Liver (tissue), 9 donors: Measurements from ENCODE around the gene THAP11. TPM values are rescaled to one million over a fixed set of nuclear protein-coding genes. Genes with fewer than 3 reads are reported as not detected.

Source experiments
- DNase-seq: peaks from one replicate; pipeline ENCODE4 v3.0.0-alpha.2; 2017; ENCODE audit warnings: low spot score
- H3K27ac ChIP-seq, 2 donors: one replicate each; pipeline ENCODE4 v1.7.0; 2013; ENCODE audit warnings: inconsistent platforms in 2 of 2, low read length in 2 of 2, control low read depth in 1 of 2, low read depth in 1 of 2, mild to moderate bottlenecking in 1 of 2
- H3K27me3 ChIP-seq, 4 donors: one replicate each; pipeline versions ENCODE4 v1.6.1 to v1.7.0; 2013; ENCODE audit warnings: low read length in 3 of 4, inconsistent platforms in 1 of 4, mild to moderate bottlenecking in 1 of 4, moderate library complexity in 1 of 4; ENCODE audit not compliant: control insufficient read depth in 4 of 4, insufficient read depth in 4 of 4
- H3K36me3 ChIP-seq, 4 donors: one replicate each; pipeline versions ENCODE4 v1.6.1 to v1.7.0; 2013; ENCODE audit warnings: low read length in 3 of 4, mild to moderate bottlenecking in 3 of 4, low read depth in 1 of 4, moderate library complexity in 1 of 4; ENCODE audit not compliant: control insufficient read depth in 4 of 4, insufficient read depth in 3 of 4
- H3K4me1 ChIP-seq, 4 donors: one replicate each; pipeline versions ENCODE4 v1.6.1 to v1.7.0; 2013; ENCODE audit warnings: low read length in 3 of 4, mild to moderate bottlenecking in 3 of 4, moderate library complexity in 1 of 4; ENCODE audit not compliant: control insufficient read depth in 4 of 4, insufficient read depth in 4 of 4
- H3K4me3 ChIP-seq, 3 donors: one replicate each; pipeline versions ENCODE4 v1.6.1 to v1.7.0; 2013; ENCODE audit warnings: low read length in 3 of 3, control low read depth in 1 of 3, low read depth in 1 of 3, mild to moderate bottlenecking in 1 of 3
- H3K9ac ChIP-seq, 2 donors: one replicate each; pipeline ENCODE4 v1.7.0; 2013; ENCODE audit warnings: low read length in 2 of 2, mild to moderate bottlenecking in 2 of 2, moderate library complexity in 2 of 2, control low read depth in 1 of 2, low read depth in 1 of 2
- H3K9me3 ChIP-seq, 4 donors: one replicate each; pipeline versions ENCODE4 v1.6.1 to v1.7.0; 2013; ENCODE audit warnings: low read length in 3 of 4; ENCODE audit not compliant: control insufficient read depth in 4 of 4
- ATF3 ChIP-seq: IDR thresholded peaks from 2 replicates; pipeline ENCODE4 v1.6.1; 2016; ENCODE audit warnings: antibody characterized with exemption
- CTCF ChIP-seq: fragments of 150-350 bp; IDR thresholded peaks from 2 replicates; pipeline ENCODE4 v1.5.1; 2017; ENCODE audit warnings: improper control_type of control experiment, low read depth, low read length; ENCODE audit not compliant: missing input control
- FOXA2 ChIP-seq: IDR thresholded peaks from 2 replicates; pipeline ENCODE4 v1.6.1; 2016; ENCODE audit warnings: antibody characterized with exemption
- JUND ChIP-seq, 2 donors: IDR thresholded peaks; 2 replicates each; pipeline ENCODE4 v1.6.1; 2016; ENCODE audit warnings: antibody characterized with exemption in 2 of 2
- MAX ChIP-seq: IDR thresholded peaks from 2 replicates; pipeline ENCODE4 v1.6.1; 2016; ENCODE audit warnings: antibody characterized with exemption
- RAD21 ChIP-seq, 2 donors: IDR thresholded peaks; 2 replicates each; pipeline ENCODE4 v1.6.1; 2016; ENCODE audit warnings: antibody characterized with exemption in 2 of 2, mild to moderate bottlenecking in 2 of 2
- RXRA ChIP-seq, 2 donors: IDR thresholded peaks; 2 replicates each; pipeline ENCODE4 v1.6.1; 2017 to 2018; ENCODE audit warnings: antibody characterized with exemption in 2 of 2, mild to moderate bottlenecking in 1 of 2
- YY1 ChIP-seq: IDR thresholded peaks from 2 replicates; pipeline ENCODE4 v1.6.1; 2016; ENCODE audit warnings: antibody characterized with exemption, mild to moderate bottlenecking
- ZBTB33 ChIP-seq: IDR thresholded peaks from 2 replicates; pipeline ENCODE4 v1.6.1; 2016; ENCODE audit warnings: antibody characterized with exemption
- WGBS: extraction: QIAGEN DNeasy Blood & Tissue Kit; methylation state at CpG from one replicate; pipeline ENCODE4 v1.1.7; 2013; 5-methylcytosine and 5-hydroxymethylcytosine counted together
- polyA plus RNA-seq, 2 donors: library from polyadenylated mRNA; stranded (reverse) in 1 of 2; unstranded in 1 of 2; fragments of 200-250 nt in 1 of 2; fragments of >200 nt in 1 of 2; fragmentation: Nextera tagmentation in 1 of 2; extraction: Ambion mirVana in 1 of 2; gene quantifications; one replicate each; pipeline versions ENCODE4 v1.2.1 to v1.2.3, GENCODE V29; 2013 to 2015
- total RNA-seq, 2 donors: library from RNA; depleted of rRNA; stranded (reverse); fragments of >200 nt; gene quantifications; one replicate each; pipeline ENCODE4 v1.2.3, GENCODE V29; 2014
- donor health status: healthy.
- donor health status: healthy.
- donor health status: healthy.
- donor health status: healthy.
- donor health status: healthy.

THAP11 gene
- total and polyA plus RNA-seq, 4 donors = 6.7 to 19.7 (median 11.8) TPM

GRCh38 chr16:67880584-67880983 is 38.5 kb downstream of the THAP11 start:
- H3K9ac ChIP-seq = no peak overlapping the region
- WGBS = 94% methylated on average over 13 of the region's 13 CpGs
- no peak overlapping the region for H3K27ac ChIP-seq
- TF ChIP-seq RXRA (IDR thresholded peaks at IDR 0.05) (no peak), MAX (no peak), YY1 (no peak), JUND (IDR thresholded peaks at IDR 0.05) (no peak), RAD21 (IDR thresholded peaks at IDR 0.05) (no peak), FOXA2 (no peak), CTCF (no peak), ATF3 (no peak)
- DNase-seq = no peak
- peaks cover 30 to 71% (median 47%) of the 10 kb centered on the region in 4 donors for H3K36me3 ChIP-seq
- no peaks in the 10 kb centered on the region for H3K27me3 ChIP-seq
- H3K4me3 ChIP-seq = no peak overlapping the region
- H3K9me3 ChIP-seq = no peaks in the 10 kb centered on the region
- H3K4me1 ChIP-seq = peaks cover 3 to 30% (median 13%) of the 10 kb centered on the region in 4 donors

GRCh38 chr16:67881621-67882161 is 39.6 kb downstream of the THAP11 start:
- H3K36me3 ChIP-seq = peaks cover 32 to 71% (median 48%) of the 10 kb centered on the region in 4 donors
- no peak for DNase-seq
- H3K9ac ChIP-seq = no peak overlapping the region
- H3K4me3 ChIP-seq = no peak overlapping the region
- no peaks in the 10 kb centered on the region for H3K9me3 ChIP-seq
- H3K4me1 ChIP-seq = peaks cover 0 to 21% (median 9%) of the 10 kb centered on the region in 4 donors
- no peak for TF ChIP-seq FOXA2
- H3K27ac ChIP-seq = no peak overlapping the region
- no peaks in the 10 kb centered on the region for H3K27me3 ChIP-seq
- 95% methylated on average over 21 of the region's 21 CpGs for WGBS

GRCh38 chr16:67882374-67883145 is 40.4 kb downstream of the THAP11 start:
- Histone ChIP-seq H3K27me3 (no peaks in the 10 kb centered on the region), H3K4me1 (peaks cover 0 to 21% (median 9%) of the 10 kb centered on the region in 4 donors), H3K9me3 (no peaks in the 10 kb centered on the region), H3K36me3 (peaks cover 29 to 65% (median 44%) of the 10 kb centered on the region in 4 donors), H3K9ac (no peak overlapping the region), H3K27ac (no peak overlapping the region), H3K4me3 (no peak overlapping the region)
- no peak for DNase-seq
- WGBS = 68% methylated on average over 18 of the region's 18 CpGs
- TF ChIP-seq ZBTB33 = no peak
- TF ChIP-seq CTCF = peak; percentile 2
